T-helper 1 cell treated with Interleukin-12 subunit alpha and Interleukin-12 subunit beta and Interleukin-4 antibody, amounts not matched to agents 30 ng/mL and 1 ng/mL, for 36 hours (primary cell): ENCODE measurements around the gene KPNA1. TPM values are rescaled to one million over a fixed set of nuclear protein-coding genes. Genes with fewer than 3 reads are reported as not detected.
"Not testable (repeated sequence)": the region's sequence is repeated elsewhere in the genome, so short reads cannot be mapped to it uniquely, and the experiment has no call there.

ENCODE experiments used
- intact Hi-C: fragments of 100-400 bp; cut with micrococcal nuclease; formaldehyde crosslinking; loops from one replicate; pipeline ENCODE4 v1.15.1; 2024
- total RNA-seq: library from RNA; stranded (reverse); gene quantifications from 2 replicates; pipeline ENCODE4 v1.2.3, GENCODE V29; 2022

Gene KPNA1
- total RNA-seq, 1 donor from 2014 or later, result 68.7 TPM

DNA sequence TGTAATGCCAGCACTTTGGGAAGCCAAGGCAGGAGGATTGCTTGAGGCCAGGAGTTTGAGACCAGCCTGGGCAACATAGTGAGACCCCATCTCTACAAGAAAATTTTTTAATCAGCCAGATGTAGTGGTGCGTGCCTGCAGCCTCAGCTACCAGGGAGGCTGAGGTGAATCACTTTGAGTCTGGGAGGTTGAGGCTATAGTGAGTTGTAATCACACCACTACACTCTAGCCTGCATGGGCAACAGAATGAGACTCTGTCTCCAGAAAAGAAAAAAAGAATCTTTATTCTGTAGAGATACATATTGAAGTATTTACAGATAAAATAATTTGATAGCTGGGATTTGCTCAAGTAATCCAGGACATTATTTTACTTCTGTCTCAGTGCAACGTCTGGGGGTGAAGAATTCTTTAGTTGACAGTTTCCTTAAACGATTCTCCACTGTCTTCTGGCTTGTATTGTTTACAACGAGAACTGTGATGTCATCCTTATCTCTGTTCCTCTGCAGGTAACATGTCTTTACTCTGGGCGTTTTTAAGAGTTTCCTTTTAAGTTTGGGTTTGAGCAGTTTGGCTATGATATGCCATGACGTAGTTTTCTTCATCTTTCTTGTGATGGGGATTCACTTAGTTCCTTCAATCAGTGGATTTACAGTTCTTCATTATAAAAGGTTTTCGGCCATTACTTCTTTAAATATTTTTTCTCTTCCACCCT, 26.3 kb downstream of the KPNA1 start:
- intact Hi-C loops, result no loop called here

DNA sequence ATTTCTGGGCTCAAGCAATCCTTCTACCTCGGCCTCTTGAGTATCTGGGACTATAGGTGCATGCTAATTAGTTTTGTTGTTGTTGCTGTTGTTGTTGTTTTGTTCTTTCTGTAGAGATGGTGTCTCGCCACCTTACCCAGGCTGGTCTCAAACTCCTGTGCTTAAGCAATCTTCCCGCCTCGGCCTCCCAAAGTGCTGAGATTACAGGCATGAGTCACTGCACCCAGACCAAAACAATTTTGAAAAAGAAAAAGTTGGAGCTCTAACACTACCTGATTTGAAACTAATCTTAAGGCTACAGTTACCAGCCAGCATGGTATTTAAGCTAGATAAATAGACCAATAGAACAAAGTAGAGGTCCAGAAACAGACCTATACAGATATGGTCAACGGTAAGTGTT, 29.8 kb downstream of the KPNA1 start:
- intact Hi-C loops, result no loop called here

DNA sequence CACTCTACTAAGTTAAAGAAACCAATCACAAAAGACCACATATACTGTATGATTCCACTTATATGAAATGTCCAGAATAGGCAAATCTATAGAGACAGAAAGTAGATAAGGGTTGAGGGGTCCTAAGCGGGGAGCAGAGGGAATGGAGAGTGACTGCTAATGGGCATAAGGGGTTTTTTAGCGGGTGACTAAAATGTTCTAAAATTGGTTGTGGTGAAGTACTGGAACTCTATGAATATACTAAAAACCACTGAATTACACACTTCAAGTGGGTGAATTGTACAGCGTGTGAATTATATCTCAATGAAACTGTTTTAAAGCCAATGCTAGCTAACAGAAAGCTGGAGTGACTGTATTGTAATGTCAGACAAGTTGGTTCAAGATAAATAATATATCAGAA, 33.3 kb downstream of the KPNA1 start:
- intact Hi-C loops, result no loop called here

DNA sequence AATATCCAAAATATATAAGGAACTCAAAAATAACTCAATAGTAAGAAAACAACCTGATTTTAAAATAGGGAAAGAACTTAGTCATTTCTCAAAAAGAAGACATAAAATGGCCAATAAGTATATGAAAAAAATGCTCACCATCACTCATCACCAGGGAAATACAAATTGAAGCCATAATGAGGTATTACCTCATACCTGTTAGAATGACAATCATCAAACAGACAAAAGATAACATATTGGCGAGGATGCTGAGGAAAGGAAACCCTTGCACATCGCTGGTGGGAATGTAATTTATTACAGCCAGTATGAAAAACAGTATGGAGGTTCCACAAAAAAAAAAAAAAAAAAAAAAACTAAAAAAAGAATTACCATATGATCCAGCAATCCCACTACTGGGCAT, 38.2 kb downstream of the KPNA1 start:
- intact Hi-C loops, result no loop called here

DNA sequence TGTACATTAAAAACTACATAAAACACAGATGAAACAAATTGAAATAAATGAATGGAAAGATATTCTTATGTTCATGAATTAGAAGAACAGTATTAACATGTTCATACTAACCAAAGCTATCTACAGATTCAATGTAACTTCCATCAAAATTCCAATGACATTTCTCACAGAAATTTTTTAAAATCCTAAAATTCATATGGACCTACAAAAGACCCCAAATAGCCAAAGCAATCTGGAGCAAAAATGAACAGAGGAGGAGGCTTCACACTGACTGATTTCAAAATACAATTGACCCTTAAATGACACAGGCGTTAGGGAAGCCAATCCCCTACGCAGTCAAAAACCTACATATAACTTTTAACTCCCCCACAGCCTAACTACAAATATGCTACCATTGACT, 39.4 kb downstream of the KPNA1 start:
- intact Hi-C loops, result no loop called here

DNA sequence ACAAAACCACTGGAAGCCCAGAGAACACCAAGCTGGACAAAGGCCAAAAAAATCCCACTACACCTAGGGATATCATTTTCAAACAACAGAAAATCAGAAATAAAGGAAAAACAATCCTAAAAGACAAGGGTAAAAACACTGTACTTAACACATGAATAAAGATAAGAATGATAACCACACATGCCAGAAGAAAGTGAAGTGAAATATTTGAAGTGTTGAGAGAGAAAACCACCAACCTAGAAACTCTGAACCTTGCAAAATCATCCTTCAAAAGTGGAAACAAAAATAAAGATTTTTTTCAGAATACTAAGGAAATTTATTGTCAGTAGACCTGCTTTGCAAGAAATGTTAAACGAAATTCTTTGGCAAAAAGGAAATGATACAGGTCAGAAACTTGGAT, 45.1 kb downstream of the KPNA1 start:
- intact Hi-C loops, result no loop called here

DNA sequence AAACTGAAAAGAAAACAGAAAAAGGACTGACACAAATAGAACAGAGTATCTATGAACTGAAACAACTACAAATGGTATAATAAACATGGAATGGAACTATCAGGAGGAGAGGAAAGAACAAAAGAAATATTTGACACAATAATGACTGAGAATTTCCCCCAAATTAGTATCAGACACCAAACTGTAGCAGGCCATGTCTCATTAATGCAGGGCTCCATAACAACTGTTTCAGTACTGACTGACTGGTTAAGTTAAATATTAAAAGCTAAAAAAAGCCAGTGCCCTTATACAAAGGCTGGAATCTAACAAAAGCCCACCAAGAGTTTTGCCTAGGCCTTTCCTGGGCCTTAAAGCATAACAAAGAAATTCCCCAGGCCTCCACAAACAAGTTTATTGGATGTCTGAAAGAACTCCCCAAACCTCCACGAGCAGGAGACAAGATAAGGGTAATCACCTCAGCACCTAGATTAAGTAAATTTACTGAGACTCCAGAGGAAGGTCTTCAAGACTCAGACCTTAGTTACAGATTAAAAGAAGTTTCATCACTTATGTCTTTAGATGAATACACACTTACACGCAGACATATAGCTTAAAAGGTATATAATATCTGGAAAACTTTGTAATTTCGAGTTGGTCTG, 45.7 kb downstream of the KPNA1 start:
- intact Hi-C loops, result no loop called here

DNA sequence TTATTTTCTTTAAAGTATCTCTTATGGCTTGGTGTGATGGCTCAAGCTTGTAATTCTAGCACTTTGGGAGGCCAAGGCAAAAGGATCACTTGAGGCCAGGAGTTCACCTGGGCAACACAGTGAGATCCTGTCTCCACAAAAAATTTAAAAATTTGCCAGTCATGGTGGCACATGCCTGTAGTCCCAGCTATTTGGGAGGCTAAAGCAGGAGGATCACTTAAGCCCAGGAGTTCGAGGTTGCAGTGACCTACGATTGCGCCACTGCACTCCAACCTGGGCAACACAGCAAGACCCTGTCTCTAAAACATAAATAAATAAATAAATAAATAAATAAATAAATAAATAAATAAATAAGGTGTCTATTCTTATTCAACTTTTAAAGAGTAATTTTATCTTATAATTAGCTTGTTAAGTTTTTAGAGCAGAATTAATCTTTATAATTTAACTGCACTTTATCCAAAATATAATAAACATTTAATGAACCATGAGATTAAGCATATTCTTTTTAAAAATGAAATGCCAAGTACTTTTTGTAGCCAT, 48.0 kb downstream of the KPNA1 start:
- intact Hi-C loops, result no loop called here

DNA sequence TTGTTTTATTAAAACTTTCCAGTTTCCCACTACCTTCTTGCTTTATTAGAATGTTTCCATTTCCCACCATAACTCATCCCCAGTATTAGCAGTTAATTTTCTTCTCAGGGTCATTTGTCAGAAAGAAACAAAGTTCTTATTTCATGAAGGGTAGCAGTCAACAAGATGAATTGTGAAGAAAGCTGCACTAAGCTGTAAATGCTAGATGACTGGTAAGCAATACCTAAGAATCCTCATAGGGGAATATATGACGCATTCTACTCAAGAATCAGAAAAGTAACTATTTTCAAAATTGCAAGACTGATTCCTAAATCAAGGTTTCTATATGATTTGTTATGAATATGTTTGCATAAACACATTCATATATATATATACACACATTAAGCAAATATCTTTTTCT, 50.1 kb downstream of the KPNA1 start:
- intact Hi-C loops, result no loop called here

DNA sequence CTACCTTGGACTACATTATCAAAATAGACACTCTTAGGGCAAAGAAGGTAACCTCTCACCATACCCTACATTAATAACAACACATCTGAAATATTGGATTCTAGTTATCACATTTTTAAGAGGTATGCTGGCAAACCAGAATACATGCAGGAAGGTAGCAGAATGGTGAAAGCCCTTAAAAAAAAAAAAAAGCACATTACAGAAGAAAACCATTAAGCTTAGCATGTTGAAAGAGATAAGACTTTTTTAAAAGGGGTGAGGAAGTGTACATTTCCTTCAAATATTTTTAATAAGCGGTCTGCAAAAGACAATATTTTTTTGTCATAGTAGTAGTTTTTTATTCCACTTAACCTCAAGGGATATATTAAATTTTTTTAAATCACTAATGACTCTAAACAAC, 52.3 kb downstream of the KPNA1 start:
- intact Hi-C loops, result no loop called here

DNA sequence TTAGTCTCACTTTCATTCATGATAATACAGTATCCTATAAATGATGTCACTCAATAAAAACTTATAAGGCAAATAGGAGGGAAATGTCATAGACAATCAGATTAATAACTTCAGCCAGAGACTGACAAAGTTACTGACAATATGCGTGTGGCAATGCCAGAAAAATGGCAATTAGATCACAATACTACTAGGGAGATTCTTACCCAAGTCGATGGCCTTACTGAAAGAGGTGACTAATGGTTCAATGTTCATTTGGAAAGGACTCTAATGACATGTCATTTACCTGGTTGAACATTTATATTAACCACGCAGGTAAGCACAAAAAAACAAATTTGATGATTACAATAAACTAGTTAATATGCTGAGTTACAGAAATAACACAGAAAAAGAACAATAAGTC, 52.9 kb downstream of the KPNA1 start:
- intact Hi-C loops, result no loop called here

DNA sequence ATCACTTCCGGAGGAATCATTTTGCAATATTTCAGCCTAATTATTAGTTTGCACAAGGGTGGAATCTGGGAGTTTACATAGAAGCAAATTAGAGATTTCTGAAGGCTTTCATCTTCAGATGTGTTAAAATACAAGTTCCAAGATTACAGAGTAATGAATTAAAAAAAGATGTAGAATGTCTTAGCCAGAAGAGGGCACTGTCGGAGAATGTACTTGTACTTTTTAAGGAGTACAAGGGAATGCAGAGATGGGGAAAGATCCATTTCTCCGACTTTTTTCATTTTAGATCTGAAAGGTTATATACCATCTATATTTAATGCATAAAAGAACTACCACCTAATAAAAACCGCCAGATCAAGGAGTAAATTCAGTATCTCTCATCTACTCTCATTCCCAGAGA, 55.7 kb downstream of the KPNA1 start:
- intact Hi-C loops, result loop anchor here (1.0 to 5.0 kb wide), 2 partner anchors 73 to 220 kb away; no protein-coding TSS in a partner anchor

DNA sequence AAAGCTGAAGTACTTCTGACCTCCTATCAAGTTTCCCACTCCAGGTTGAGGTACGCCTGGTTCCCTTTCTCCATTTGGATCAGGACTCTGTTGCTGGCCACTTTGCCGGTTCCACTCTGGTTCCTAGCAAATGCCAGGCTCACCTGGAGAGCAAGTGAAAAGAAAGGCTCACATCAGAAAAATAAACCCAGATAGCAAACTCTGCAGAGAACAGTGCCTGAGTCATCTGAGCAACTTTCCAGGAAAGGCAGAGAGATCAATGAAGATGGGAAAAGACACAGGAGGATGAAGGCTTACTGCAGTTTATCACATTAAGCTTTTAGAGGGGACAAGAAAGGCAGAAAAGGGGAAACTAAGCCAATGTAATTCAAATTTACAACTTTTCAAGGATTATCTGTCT, 57.0 kb downstream of the KPNA1 start:
- intact Hi-C loops, result loop anchor here (5.0 kb wide), 1 partner anchor 75 kb away; no protein-coding TSS in a partner anchor

DNA sequence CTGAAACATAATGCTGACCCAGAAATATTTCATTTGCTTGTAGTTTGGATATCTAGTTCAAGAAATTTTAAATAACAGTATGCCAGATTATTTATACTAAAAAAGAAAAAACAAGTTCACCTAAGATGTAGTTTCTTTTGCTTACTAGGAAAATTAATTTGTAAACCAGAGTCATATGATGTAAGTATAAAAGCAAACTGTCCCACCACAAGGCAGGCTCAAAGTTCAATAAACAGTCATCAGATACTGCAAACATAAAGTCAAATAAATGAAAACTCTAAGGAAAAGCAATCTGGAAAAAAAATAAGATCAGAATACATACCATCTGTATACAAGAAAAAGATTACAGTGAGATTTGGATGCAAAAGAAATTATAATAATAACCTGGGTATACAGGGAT, 58.7 kb downstream of the KPNA1 start:
- intact Hi-C loops, result loop anchor here (5.0 kb wide), 1 partner anchor 76 kb away; no protein-coding TSS in a partner anchor

DNA sequence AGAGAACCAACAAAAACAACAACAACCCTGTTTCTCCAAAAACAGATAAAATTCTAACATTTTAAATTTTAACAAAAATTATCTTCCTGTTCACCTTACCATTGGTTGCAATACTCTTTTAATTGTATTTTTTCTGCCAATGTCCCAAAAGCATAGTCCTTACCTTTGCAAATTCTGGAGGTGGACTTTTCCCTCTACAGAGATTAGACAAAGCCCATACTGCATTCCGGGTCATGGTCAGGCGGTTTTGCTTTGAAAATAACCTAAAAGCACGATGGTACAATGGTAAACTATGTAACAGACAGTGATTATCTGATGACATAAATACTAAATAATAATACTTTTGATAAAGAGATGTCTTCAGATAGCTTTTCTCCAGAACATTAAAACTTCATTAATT, 63.4 kb downstream of the KPNA1 start:
- intact Hi-C loops, result no loop called here

DNA sequence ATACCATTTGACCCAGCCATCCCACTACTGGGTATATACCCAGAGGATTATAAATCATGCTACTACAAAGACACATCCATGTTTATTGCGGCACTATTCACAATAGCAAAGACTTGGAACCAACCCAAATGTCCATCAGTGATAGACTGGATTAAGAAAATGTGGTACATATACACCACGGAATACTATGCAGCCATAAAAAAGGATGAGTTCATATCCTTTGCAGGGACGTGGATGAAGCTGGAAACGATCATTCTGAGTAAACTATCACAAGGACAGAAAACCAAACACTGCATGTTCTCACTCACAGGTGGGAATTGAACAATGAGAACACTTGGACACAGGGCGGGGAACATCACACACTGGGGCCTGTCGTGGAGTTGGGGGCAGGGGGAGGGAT, 66.5 kb downstream of the KPNA1 start:
- intact Hi-C loops, result not testable (repeated sequence)

DNA sequence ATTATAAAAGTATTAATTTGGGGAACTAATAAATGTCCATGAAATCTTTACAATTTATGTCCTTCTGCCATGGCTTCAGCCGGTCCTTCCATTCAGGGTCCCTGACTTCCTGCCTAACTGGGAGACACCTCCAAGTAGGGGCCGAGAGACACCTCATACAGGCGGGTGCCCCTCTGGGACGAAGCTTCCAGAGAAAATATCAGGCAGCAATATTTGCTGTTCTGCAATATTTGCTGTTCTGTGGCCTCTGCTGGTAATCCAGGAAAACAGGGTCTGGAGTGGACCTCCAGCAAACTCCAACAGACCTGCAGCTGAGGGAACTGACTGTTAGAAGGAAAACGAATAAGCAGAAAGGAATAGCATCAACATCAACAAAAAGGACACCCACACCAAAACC, 70.2 kb downstream of the KPNA1 start:
- intact Hi-C loops, result not testable (repeated sequence)

DNA sequence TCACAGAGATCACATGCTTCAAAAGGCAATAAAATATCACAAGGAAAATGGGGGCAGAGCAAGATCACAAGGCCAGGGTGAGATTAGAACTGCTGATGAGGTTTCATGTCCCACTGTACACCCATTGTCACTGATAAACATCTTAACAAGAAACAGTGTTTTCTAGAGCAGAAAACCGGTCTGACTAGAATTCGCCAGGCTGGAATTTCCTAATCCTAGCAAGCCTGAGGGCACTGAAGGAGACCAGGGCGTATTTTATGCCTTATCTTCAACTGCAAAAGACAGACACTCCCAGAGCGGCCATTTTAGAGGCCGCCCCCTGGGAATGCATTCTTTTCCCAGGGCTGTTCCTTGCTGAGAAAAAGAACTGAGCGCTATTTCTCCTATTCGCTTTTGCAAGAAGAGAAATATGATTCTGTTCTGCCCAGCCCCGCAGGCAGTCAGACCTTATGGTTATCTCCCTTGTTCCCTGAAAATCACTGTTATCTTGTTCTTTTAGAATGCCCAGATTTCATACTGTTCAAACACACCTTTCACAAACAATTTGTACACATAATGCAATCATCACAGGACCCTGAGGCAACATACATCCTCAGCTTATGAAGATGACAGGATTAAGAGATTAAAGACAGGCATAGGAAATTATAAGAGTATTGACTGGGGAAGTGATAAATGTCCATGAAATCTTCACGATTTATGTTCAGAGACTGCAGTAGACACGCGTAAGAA, 70.8 kb downstream of the KPNA1 start:
- intact Hi-C loops, result not testable (repeated sequence)

DNA sequence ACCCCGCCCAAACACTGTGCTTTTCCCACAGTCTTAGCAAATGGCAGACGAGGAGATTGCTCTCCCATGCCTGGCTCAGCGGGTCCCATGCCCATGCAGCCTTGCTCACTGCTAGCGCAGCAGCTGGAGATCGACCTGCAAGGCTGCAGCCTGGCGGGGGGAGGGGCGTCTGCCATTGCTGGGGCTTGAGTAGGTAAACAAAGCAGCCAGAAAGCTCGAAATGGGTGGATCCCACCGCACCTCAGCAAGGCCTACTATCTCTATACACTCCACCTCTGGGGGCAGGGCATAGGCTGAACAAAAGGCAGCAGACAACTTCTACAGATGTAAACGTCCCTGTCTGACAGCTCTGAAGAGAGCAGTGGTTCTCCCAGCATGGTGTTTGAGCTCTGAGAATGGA, 71.6 kb downstream of the KPNA1 start:
- intact Hi-C loops, result no loop called here

DNA sequence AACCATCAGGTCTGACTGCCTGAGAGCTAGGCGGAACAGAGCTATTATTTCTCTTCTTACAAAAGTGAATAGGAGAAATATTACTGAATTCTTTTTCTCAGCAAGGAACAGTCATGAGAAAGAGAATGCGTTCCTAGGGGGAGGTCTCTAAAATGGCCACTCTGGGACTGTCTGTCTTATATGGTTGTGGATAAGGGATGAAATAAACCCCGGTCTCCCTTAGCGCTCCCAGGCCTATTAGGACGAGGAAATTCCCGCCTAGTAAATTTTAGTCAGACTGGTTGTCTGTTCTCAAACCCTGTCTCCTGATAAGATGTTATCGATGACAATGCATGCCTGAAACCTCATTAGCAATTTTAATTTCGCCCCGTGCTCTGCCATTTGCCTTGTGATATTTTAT, 78.8 kb downstream of the KPNA1 start:
- intact Hi-C loops, result no loop called here

DNA sequence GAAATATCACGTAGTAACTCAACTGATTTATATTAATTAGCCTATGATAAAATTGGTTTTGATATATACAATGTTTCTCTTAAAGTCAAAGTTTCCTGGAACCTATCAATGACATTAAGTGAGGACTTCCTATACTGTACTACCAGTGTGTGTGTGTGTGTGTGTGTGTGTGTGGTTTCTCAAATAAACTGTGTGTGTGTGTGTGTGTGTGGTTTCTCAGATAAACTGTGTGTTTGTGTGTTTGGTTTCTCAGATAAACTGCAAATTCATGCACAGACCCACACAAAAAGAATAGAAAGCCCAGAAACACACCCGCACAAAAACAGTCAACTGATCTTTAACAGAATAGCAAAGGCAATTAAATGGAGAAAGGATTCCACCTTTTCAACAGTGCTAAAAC, 84.4 kb downstream of the KPNA1 start:
- intact Hi-C loops, result no loop called here

DNA sequence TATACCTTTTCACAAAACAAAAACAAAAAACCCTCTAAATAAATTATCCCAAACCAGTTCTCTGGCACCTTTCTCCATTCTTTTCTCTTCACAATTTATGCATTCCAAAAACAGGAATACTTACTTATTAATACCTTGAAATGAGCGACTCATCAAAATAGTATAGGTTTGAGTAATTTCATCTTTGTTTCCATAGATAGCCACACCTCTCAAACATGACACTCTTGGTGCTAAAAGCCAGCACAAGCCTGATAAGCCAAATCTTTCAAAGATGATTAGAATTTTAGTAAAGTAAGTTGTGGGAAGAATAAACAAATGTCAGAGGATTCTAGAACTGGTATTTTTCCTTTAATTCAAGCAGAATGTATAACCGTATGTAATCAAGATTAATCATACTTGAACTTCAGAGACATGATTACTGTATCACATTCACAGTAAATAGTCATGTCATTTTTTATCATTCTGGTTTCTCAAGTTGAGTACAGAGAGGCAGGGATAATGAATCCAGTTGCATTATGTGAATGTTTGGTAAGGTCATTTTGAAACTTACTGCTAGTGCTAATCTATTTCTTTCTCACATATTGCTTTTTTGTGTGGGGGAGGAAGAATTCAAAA, 86.8 kb downstream of the KPNA1 start:
- intact Hi-C loops, result no loop called here
